C4-2B (cell line): ENCODE data around the gene CLDN17.

Source experiments
- ZFX ChIP-seq: fragments of 450-650 bp; IDR thresholded peaks from 2 replicates; pipeline ENCODE4 v1.6.1; 2017
- TF ChIP-seq, protein P1 (sequence below): fragments of 450-650 bp; conservative IDR thresholded peaks from 2 replicates; pipeline ENCODE4 v1.5.1; 2017; ENCODE audit warnings: mild to moderate bottlenecking

DNA sequence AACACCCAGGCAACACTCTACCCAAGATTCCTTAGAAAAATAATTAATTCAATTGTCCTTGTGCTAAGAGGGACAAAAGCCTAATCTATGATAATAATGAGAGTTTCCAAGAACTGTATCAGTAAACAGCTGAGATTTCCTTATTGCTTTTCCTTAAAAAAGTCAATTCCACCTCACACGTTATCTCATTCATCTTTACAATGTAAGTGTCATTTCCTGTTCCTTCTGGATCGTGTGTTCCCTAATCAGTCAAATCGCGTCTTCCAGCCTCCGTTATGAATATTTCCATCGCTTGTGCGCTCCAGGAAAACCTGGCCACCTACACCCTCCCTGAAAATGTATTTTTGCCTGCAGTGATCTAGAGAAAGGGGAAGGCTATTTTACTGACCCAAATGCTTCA lies 23.9 kb upstream of the CLDN17 start:
- TF ChIP-seq, protein P1, sequence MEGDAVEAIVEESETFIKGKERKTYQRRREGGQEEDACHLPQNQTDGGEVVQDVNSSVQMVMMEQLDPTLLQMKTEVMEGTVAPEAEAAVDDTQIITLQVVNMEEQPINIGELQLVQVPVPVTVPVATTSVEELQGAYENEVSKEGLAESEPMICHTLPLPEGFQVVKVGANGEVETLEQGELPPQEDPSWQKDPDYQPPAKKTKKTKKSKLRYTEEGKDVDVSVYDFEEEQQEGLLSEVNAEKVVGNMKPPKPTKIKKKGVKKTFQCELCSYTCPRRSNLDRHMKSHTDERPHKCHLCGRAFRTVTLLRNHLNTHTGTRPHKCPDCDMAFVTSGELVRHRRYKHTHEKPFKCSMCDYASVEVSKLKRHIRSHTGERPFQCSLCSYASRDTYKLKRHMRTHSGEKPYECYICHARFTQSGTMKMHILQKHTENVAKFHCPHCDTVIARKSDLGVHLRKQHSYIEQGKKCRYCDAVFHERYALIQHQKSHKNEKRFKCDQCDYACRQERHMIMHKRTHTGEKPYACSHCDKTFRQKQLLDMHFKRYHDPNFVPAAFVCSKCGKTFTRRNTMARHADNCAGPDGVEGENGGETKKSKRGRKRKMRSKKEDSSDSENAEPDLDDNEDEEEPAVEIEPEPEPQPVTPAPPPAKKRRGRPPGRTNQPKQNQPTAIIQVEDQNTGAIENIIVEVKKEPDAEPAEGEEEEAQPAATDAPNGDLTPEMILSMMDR = no peak
- TF ChIP-seq ZFX = no peak
